Measurements from ENCODE around the gene ZYG11B.

DNA sequence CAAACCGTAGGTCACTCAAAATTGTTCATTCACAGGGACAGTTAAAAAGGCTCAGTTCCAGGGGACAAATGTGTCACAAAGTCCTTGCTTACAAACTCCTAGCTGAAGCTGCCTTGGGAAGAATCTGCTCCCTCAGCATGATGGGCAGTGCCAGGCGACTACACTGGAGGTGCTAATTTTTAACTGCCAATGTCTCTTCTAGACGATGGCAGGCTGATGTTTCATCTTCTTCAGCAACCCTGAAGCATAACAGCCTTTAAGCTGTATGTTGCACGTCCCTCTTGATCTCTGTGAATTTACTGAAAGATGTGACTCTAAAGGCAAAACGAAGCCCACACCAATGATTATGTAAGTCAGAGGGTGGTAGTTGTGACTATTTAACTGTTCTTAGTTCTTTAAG is 39.4 kb upstream of the ZYG11B start:
- TF ChIP-seq TAF1 (IDR thresholded peaks at IDR 0.05; ENCODE audit: low read depth, low read length) = no peak
- TF ChIP-seq POLR2AphosphoS5 (IDR thresholded peaks at IDR 0.05; ENCODE audit: low read depth, low read length) = no peak
- TF ChIP-seq POLR2A (IDR thresholded peaks at IDR 0.05; ENCODE audit: low read depth, low read length) = no peak
- TF ChIP-seq SPI1 (IDR thresholded peaks at IDR 0.05; ENCODE audit: low read depth, low read length) = no peak
- no peak for TF ChIP-seq PAX5 (IDR thresholded peaks at IDR 0.05; ENCODE audit: insufficient read depth, low read length, severe bottlenecking)
- TF ChIP-seq POU2F2 (IDR thresholded peaks at IDR 0.05; ENCODE audit: low read depth, low read length) = no peak
